CD4-positive, CD25-positive, alpha-beta regulatory T cell (primary cell): ENCODE measurements around the gene CACNB1. TPM values are rescaled to one million over a fixed set of nuclear protein-coding genes. Genes with fewer than 3 reads are reported as not detected.
A peak's percentile ranks its signal among the peaks of the same experiment; 100 is the strongest.

ENCODE experiments used
- ATAC-seq, 2 donors: fragments of 150-1000 bp; cut with Tn5 transposase; one replicate each; pipeline ENCODE4 v1.10.0; 2021; ENCODE audit warnings: low read depth in 2 of 2, moderate number of reproducible peaks in 2 of 2, moderate library complexity in 1 of 2
- DNase-seq, 3 donors: peaks; one replicate each; pipeline versions ENCODE4 v3.0.0 to v3.0.0-alpha.2; 2012 to 2022; ENCODE audit warnings: mixed read lengths in 1 of 3
- H3K27ac ChIP-seq: one replicate; pipeline ENCODE4 v1.7.0; 2013; ENCODE audit warnings: mild to moderate bottlenecking, low read length; ENCODE audit not compliant: insufficient read depth, poor library complexity, severe bottlenecking
- H3K27me3 ChIP-seq: one replicate; pipeline ENCODE4 v1.7.0; 2013; ENCODE audit warnings: low read length; ENCODE audit not compliant: control insufficient read depth, insufficient read depth
- H3K36me3 ChIP-seq: one replicate; pipeline ENCODE4 v1.7.0; 2013; ENCODE audit warnings: mild to moderate bottlenecking, low read length, moderate library complexity; ENCODE audit not compliant: control insufficient read depth, insufficient read depth
- H3K4me1 ChIP-seq: 2 replicates; pipeline ENCODE4 v1.7.0; 2013; ENCODE audit warnings: mild to moderate bottlenecking, low read length; ENCODE audit not compliant: insufficient read depth, control insufficient read depth, poor library complexity, severe bottlenecking
- H3K4me3 ChIP-seq: one replicate; pipeline ENCODE4 v1.7.0; 2013; ENCODE audit warnings: low read depth, mild to moderate bottlenecking, low read length, moderate library complexity
- H3K9me3 ChIP-seq, 2 experiments: 1 replicate in 1 of 2; 2 replicates in 1 of 2; pipeline ENCODE4 v1.7.0; 2013; ENCODE audit warnings: low read length in 2 of 2, mild to moderate bottlenecking in 1 of 2, moderate library complexity in 1 of 2; ENCODE audit not compliant: control insufficient read depth in 2 of 2
- H3K27ac Mint-ChIP-seq, 3 donors: one replicate each; pipeline ENCODE4 v1.8.0; 2020 to 2022; ENCODE audit warnings: mild to moderate bottlenecking in 3 of 3, mixed read lengths in 3 of 3, moderate library complexity in 2 of 3
- H3K27me3 Mint-ChIP-seq: one replicate; pipeline ENCODE4 v1.8.0; 2022; ENCODE audit warnings: mild to moderate bottlenecking, mixed read lengths
- H3K36me3 Mint-ChIP-seq: one replicate; pipeline ENCODE4 v1.8.0; 2020; ENCODE audit warnings: mixed read lengths
- H3K4me1 Mint-ChIP-seq, 4 donors: one replicate each; pipeline ENCODE4 v1.8.0; 2020 to 2022; ENCODE audit warnings: mixed read lengths in 4 of 4, mild to moderate bottlenecking in 1 of 4
- H3K4me3 Mint-ChIP-seq, 4 donors: one replicate each; pipeline ENCODE4 v1.8.0; 2020 to 2022; ENCODE audit warnings: mild to moderate bottlenecking in 4 of 4, mixed read lengths in 4 of 4, moderate library complexity in 3 of 4
- H3K9me3 Mint-ChIP-seq, 7 donors: one replicate each; pipeline ENCODE4 v1.8.0; 2020 to 2022; ENCODE audit warnings: mixed read lengths in 7 of 7, mild to moderate bottlenecking in 3 of 7, moderate library complexity in 2 of 7
- polyA plus RNA-seq, 4 donors: library from polyadenylated mRNA; unstranded; fragments of 300-500 nt; fragmentation: Illumina TruSeq; gene quantifications; one replicate each; pipeline ENCODE4 v1.2.3, GENCODE V29; 2021
- total RNA-seq: library from RNA; stranded (reverse); gene quantifications from one replicate; pipeline ENCODE4 v1.2.3, GENCODE V29; 2022

The CACNB1 gene
- total and polyA plus RNA-seq, 5 donors from 2014 or later = 0.48 to 19.3 (median 1.2) TPM

DNA sequence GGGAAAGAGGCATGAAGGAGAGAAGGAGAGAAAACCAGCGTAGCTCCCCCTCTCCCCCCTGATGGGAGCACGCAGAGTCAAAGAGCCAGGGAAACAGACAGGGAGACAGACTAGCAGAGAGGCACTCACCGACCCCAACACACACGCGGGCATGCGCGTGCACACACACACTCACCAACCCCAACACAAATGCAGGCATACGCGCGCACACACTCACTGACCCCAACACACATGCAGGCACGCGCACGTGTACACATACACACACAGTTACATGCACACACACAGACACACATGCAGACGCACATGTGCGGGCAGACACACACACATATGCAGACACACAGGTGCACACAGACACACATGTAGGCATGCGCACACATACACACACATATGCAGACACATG, 4.6 kb downstream of the CACNB1 start:
- H3K4me1 Mint-ChIP-seq = peaks cover 0 to 26% (median 18%) of the 10 kb centered on the region in 4 donors
- no peak overlapping the region for H3K4me3 ChIP-seq
- H3K27ac Mint-ChIP-seq = peak overlapping the region in 2 of 3 donors; percentile 6 to 69
- no peaks in the 10 kb centered on the region for H3K9me3 ChIP-seq
- ATAC-seq (no peak), DNase-seq (no peak)
- H3K4me3 Mint-ChIP-seq = peak overlapping the region in 2 of 4 donors; percentile 1 to 75
- peaks cover 19% of the 10 kb centered on the region for H3K36me3 Mint-ChIP-seq
- peaks cover 25% of the 10 kb centered on the region for H3K36me3 ChIP-seq
- no peaks in the 10 kb centered on the region for H3K27me3 ChIP-seq
- H3K27me3 Mint-ChIP-seq = no peaks in the 10 kb centered on the region
- no peaks in the 10 kb centered on the region for H3K9me3 Mint-ChIP-seq
- H3K27ac ChIP-seq = no peak overlapping the region
- H3K4me1 ChIP-seq = peaks cover 18% of the 10 kb centered on the region

DNA sequence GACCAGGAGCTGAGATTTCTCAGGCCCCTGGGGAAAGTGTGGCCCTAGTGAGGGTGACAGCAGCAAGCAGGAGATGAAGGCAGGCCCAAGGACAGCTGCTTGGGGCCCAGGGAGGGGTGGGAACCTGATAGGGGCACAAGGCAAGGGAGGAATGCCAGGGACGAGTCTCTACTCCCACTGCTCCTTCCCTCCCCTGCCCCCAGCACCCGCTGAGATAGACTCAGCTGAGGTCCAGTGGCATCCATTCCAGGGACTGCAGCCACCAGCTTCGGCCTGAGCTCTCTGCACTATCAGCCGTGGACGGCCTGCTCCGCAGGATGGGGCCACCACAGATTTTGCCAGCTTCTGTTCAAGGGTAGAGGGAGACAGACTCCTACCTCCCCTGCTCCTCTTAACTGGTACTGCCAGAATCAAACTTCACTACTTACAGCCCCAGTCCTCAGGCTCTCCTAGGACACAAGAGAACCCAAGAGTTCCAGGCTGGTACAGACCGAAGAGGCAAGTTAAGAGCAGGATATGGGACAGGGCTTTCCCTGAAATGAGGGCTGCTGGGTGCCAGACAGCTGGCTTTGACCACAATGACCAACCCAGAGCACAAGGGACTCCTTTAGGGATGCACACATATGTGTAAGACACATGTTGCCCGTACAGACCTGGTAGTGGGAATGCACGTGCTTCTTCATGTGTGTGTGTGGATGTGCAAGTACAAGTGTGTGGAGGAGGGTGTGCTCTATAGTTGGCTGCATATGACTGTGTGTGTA, 5.5 kb downstream of the CACNB1 start:
- no peak for ATAC-seq
- Histone ChIP-seq H3K27me3 (no peaks in the 10 kb centered on the region), H3K9me3 (no peaks in the 10 kb centered on the region), H3K36me3 (peaks cover 31% of the 10 kb centered on the region), H3K27ac (no peak overlapping the region), H3K4me1 (peaks cover 13% of the 10 kb centered on the region), H3K4me3 (no peak overlapping the region)
- no peaks in the 10 kb centered on the region for H3K27me3 Mint-ChIP-seq
- no peaks in the 10 kb centered on the region for H3K9me3 Mint-ChIP-seq
- peaks cover 0 to 26% (median 17%) of the 10 kb centered on the region in 4 donors for H3K4me1 Mint-ChIP-seq
- peaks cover 25% of the 10 kb centered on the region for H3K36me3 Mint-ChIP-seq
- DNase-seq = no peak
- peak overlapping the region in 2 of 4 donors; percentile 7 to 75 for H3K4me3 Mint-ChIP-seq
- H3K27ac Mint-ChIP-seq = peak overlapping the region; percentile 42 to 81 (median 58)

DNA sequence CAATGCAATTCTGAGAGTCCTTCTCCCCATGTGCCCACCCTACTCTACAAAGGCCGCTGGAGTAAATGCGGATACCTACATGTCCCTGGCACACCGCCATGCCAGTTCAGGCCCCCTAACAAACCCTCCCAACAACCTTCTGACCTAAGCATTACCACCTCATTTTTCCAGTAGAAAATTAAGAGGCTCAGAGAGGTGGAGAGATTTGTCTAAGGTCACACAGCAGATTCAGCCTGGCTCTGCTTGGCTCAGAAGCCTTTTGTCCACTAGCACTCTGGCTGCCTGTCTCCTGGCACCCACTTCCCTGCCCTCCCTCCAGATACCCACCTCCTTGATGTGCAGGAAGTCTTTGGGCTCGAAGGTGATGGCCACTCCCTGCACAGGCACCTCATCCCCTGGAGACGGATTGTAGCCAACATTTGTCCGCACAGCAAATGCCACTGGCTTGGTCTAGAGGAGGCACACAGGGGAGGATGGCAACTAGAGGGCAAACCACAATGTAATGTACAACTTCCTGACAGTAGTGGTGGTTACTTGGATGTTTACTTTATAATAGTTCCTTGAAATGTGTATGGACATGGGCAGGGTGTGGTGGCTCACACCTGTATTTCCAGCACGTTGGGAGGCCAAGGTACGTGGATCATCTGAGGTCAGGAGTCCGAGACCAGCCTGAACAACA, 10.2 kb downstream of the CACNB1 start:
- DNase-seq = no peak
- peaks cover 31% of the 10 kb centered on the region for H3K36me3 Mint-ChIP-seq
- ATAC-seq = no peak
- no peaks in the 10 kb centered on the region for H3K9me3 Mint-ChIP-seq
- H3K4me3 Mint-ChIP-seq = no peak overlapping the region
- Histone ChIP-seq H3K36me3 (peaks cover 56% of the 10 kb centered on the region), H3K4me3 (no peak overlapping the region), H3K27me3 (no peaks in the 10 kb centered on the region), H3K4me1 (no peaks in the 10 kb centered on the region), H3K27ac (no peak overlapping the region), H3K9me3 (no peaks in the 10 kb centered on the region)
- H3K27me3 Mint-ChIP-seq = no peaks in the 10 kb centered on the region
- H3K27ac Mint-ChIP-seq = no peak overlapping the region
- peaks cover 0 to 4% (median 0%) of the 10 kb centered on the region in 4 donors for H3K4me1 Mint-ChIP-seq

DNA sequence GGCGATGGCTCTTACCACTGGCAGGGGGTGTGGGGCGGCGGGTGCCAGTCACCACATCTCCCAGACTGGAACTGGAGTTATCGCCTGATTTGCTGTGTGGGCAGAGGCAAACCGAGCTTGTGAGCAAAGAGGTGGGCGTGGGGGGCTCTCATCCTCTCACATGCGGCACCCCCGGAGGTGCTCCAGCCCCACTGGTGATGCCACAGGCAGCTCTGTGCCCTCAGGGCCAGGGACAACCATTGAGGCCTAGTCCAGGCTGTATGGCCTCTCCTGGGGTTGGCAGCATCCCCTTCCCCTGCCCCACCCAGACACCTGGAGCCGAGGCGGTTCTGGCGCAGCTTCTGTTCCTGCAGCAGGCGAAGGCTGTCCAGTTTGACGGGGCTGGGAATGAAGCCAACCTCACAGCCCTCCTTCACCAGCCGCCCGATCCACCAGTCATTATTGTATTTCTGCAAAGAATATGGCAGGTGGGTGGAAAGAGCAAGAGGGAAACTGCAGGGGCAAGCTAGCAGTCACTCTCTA, 10.9 kb downstream of the CACNB1 start:
- H3K4me1 ChIP-seq = no peaks in the 10 kb centered on the region
- Mint-ChIP-seq H3K27ac (no peak overlapping the region), H3K4me1 (peaks cover 0 to 4% (median 0%) of the 10 kb centered on the region in 4 donors), H3K9me3 (no peaks in the 10 kb centered on the region), H3K4me3 (no peak overlapping the region), H3K27me3 (no peaks in the 10 kb centered on the region), H3K36me3 (peaks cover 26% of the 10 kb centered on the region)
- H3K27me3 ChIP-seq = no peaks in the 10 kb centered on the region
- no peak for ATAC-seq
- no peak overlapping the region for H3K27ac ChIP-seq
- H3K4me3 ChIP-seq = no peak overlapping the region
- H3K9me3 ChIP-seq = no peaks in the 10 kb centered on the region
- no peak for DNase-seq
- peaks cover 49% of the 10 kb centered on the region for H3K36me3 ChIP-seq

DNA sequence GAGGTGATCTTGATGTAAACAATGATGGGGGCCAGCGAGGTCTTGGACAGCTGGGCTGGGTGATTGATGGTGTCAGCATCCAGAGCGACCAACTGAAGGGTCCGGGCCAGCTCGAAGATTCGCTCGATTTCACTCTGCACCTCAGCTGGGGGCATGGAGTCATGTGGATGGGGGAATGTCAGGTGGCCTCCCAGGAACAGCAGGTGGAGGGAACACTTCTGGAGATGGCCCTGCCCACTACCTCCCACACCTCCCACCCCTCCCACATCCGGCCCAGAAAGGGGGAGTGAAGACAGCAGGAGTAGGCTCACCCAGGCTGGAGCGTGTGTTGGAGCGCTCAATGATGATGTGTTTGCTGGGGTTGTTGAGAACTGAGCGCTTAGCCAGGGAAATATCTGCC, 13.7 kb downstream of the CACNB1 start:
- ATAC-seq (no peak), DNase-seq (no peak)
- H3K4me1 ChIP-seq = no peaks in the 10 kb centered on the region
- Mint-ChIP-seq H3K4me1 (peaks cover 0 to 4% (median 0%) of the 10 kb centered on the region in 4 donors), H3K9me3 (no peaks in the 10 kb centered on the region), H3K36me3 (peaks cover 26% of the 10 kb centered on the region), H3K27ac (no peak overlapping the region), H3K4me3 (peak overlapping the region in 1 of 4 donors; percentile 54), H3K27me3 (no peaks in the 10 kb centered on the region)
- peaks cover 44% of the 10 kb centered on the region for H3K36me3 ChIP-seq
- H3K27me3 ChIP-seq = no peaks in the 10 kb centered on the region
- H3K27ac ChIP-seq = no peak overlapping the region
- H3K9me3 ChIP-seq = no peaks in the 10 kb centered on the region
- H3K4me3 ChIP-seq = no peak overlapping the region

DNA sequence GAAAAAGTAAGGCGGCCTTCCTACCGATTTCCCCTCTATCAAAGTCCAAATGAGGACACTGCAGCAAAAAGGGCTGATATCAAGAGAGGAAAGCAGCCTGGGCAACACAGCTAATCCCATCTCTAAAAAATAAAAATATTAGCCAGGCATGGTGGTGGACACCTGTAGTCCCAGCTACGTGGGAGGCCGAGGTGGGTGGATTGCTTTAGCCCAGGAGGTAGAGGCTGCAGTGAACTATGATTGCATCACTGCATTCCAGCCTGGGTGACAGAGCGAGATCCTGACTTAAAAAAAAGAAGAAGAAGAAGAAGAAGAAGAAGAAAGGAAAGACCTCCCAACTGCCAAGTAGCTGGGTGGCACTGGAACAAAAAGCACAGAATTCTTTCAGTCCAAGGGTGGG, 14.4 kb downstream of the CACNB1 start:
- Histone ChIP-seq H3K27ac (no peak overlapping the region), H3K9me3 (no peaks in the 10 kb centered on the region), H3K27me3 (no peaks in the 10 kb centered on the region), H3K4me3 (no peak overlapping the region), H3K4me1 (no peaks in the 10 kb centered on the region), H3K36me3 (peaks cover 43% of the 10 kb centered on the region)
- no peaks in the 10 kb centered on the region for H3K9me3 Mint-ChIP-seq
- DNase-seq = no peak
- peak overlapping the region in 1 of 3 donors; percentile 12 for H3K27ac Mint-ChIP-seq
- peak overlapping the region in 1 of 4 donors; percentile 65 for H3K4me3 Mint-ChIP-seq
- no peaks in the 10 kb centered on the region for H3K27me3 Mint-ChIP-seq
- H3K4me1 Mint-ChIP-seq = peaks cover 0 to 4% (median 0%) of the 10 kb centered on the region in 4 donors
- no peak for ATAC-seq
- peaks cover 27% of the 10 kb centered on the region for H3K36me3 Mint-ChIP-seq

DNA sequence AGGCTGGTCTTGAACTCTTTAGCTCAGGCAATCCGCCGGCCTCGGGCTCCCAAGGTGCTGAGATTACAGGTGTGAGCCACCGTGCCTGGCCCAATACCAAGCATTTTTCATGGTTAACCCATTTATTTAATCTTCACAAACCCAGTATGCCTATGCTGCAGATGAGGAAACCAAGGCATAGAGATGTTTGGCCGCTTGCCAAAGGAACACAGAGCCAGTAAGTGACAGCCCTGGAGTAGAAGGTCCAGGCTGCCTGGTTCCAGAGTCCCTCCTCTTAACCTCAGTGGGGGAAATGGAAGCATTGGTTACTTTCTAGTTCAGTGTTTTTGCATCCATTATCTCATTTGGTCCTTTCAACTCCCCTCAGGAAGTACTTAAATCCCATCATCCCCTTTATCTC, 16.2 kb downstream of the CACNB1 start:
- Mint-ChIP-seq H3K27ac (no peak overlapping the region), H3K4me3 (no peak overlapping the region), H3K27me3 (no peaks in the 10 kb centered on the region), H3K9me3 (no peaks in the 10 kb centered on the region), H3K4me1 (peaks cover 0 to 4% (median 0%) of the 10 kb centered on the region in 4 donors), H3K36me3 (peaks cover 34% of the 10 kb centered on the region)
- no peak overlapping the region for H3K27ac ChIP-seq
- DNase-seq (no peak), ATAC-seq (no peak)
- H3K4me1 ChIP-seq = no peaks in the 10 kb centered on the region
- no peaks in the 10 kb centered on the region for H3K9me3 ChIP-seq
- H3K36me3 ChIP-seq = peaks cover 41% of the 10 kb centered on the region
- H3K4me3 ChIP-seq = no peak overlapping the region
- H3K27me3 ChIP-seq = no peaks in the 10 kb centered on the region
